B cell (primary cell): ENCODE data around the gene MYO5C. TPM values are rescaled to one million over a fixed set of nuclear protein-coding genes. Genes with fewer than 3 reads are reported as not detected.

ENCODE experiments used
- ATAC-seq: fragments of 200-7000 bp; cut with Tn5 transposase; one replicate; pipeline ENCODE4 v1.10.0; 2021; ENCODE audit warnings: low read depth, mild to moderate bottlenecking, moderate number of reproducible peaks, moderate library complexity
- CTCF ChIA-PET: fragments of 350-600 bp; sonication (Branson Sonifier 250); formaldehyde crosslinking; loops from one replicate; lab custom pipeline; 2021; ENCODE audit warnings: antibody characterized with exemption, inconsistent platforms; lab: Charles Lee
- POLR2A ChIA-PET: fragments of 350-600 bp; sonication (Branson Sonifier 250); formaldehyde crosslinking; loops from one replicate; lab custom pipeline; 2021; ENCODE audit warnings: antibody characterized with exemption; lab: Charles Lee
- DNase-seq: peaks from one replicate; pipeline ENCODE4 v3.0.0; 2013
- H2AFZ ChIP-seq: 2 replicates; pipeline ENCODE4 v1.6.1; 2012; ENCODE audit warnings: mild to moderate bottlenecking, low read depth, low read length; ENCODE audit not compliant: insufficient read depth, poor library complexity, severe bottlenecking
- H3K27ac ChIP-seq, 2 donors: 1 replicate in 1 of 2; 2 replicates in 1 of 2; pipeline ENCODE4 v1.5.1; 2012 to 2013; ENCODE audit warnings: low read length in 2 of 2, mild to moderate bottlenecking in 2 of 2, moderate library complexity in 1 of 2
- H3K27me3 ChIP-seq, 4 experiments: fragments of 200-600 bp in 1 of 4; sonication (generic) in 1 of 4; replicated peaks in 1 of 4; 1 replicate in 2 of 4; 2 replicates in 2 of 4; pipeline versions ENCODE4 v1.6.1 to v1.7.0; 2013 to 2016; ENCODE audit warnings: low read length in 3 of 4, mild to moderate bottlenecking in 2 of 4, mixed read lengths in 1 of 4, moderate library complexity in 1 of 4; ENCODE audit not compliant: insufficient read depth in 4 of 4, control insufficient read depth in 3 of 4; ENCODE audit errors: control extremely low read depth in 1 of 4
- H3K36me3 ChIP-seq, 2 experiments: replicated peaks in 1 of 2; 1 replicate in 1 of 2; 2 replicates in 1 of 2; pipeline versions ENCODE4 v1.6.1 to v1.7.1; 2013; ENCODE audit warnings: low read length in 1 of 2; ENCODE audit not compliant: insufficient read depth in 2 of 2, control insufficient read depth in 1 of 2; ENCODE audit errors: control extremely low read depth in 1 of 2, extremely low read depth in 1 of 2
- H3K4me1 ChIP-seq, 2 donors: fragments of 200-600 bp in 1 of 2; sonication (generic) in 1 of 2; 1 replicate in 1 of 2; 2 replicates in 1 of 2; pipeline versions ENCODE4 v1.5.1 to v1.6.1; 2013 to 2017; ENCODE audit warnings: low read length in 2 of 2; ENCODE audit not compliant: control insufficient read depth in 2 of 2, insufficient read depth in 2 of 2
- H3K4me2 ChIP-seq: replicated peaks from 2 replicates; pipeline ENCODE3; 2012; ENCODE audit warnings: mild to moderate bottlenecking, low read depth, low read length; ENCODE audit not compliant: poor library complexity, severe bottlenecking
- H3K4me3 ChIP-seq, 5 experiments: fragments of 200-600 bp in 1 of 5; sonication (generic) in 1 of 5; 1 replicate in 3 of 5; 2 replicates in 2 of 5; pipeline versions ENCODE4 v1.5.1 to v1.7.0; 2011 to 2016; ENCODE audit warnings: low read length in 4 of 5, mild to moderate bottlenecking in 4 of 5, low read depth in 2 of 5, control low read depth in 1 of 5, moderate library complexity in 1 of 5; ENCODE audit not compliant: insufficient read depth in 1 of 5; ENCODE audit errors: control extremely low read depth in 1 of 5, extremely low read depth in 1 of 5
- H3K79me2 ChIP-seq: fragments of 200-600 bp; sonication (generic); one replicate; pipeline ENCODE4 v1.6.0; 2016; ENCODE audit warnings: low read length; ENCODE audit not compliant: control insufficient read depth, insufficient read depth
- H3K9ac ChIP-seq: fragments of 200-600 bp; sonication (generic); 2 replicates; pipeline ENCODE4 v1.6.1; 2017; ENCODE audit warnings: mild to moderate bottlenecking, low read length, moderate library complexity
- H3K9me3 ChIP-seq, 3 donors: one replicate each; pipeline versions ENCODE4 v1.6.1 to v1.7.1; 2013; ENCODE audit warnings: low read length in 2 of 3; ENCODE audit not compliant: control insufficient read depth in 2 of 3, insufficient read depth in 1 of 3; ENCODE audit errors: control extremely low read depth in 1 of 3
- H4K20me1 ChIP-seq: 2 replicates; pipeline ENCODE4 v1.6.0; 2012; ENCODE audit warnings: mild to moderate bottlenecking, low read length; ENCODE audit not compliant: insufficient read depth, control insufficient read depth, poor library complexity, severe bottlenecking
- H3K27ac Mint-ChIP-seq: one replicate; pipeline ENCODE4 v1.8.0; 2021; ENCODE audit warnings: mixed read lengths
- H3K27me3 Mint-ChIP-seq: one replicate; pipeline ENCODE4 v1.8.0; 2021; ENCODE audit warnings: mixed read lengths
- H3K4me1 Mint-ChIP-seq: one replicate; pipeline ENCODE4 v1.8.0; 2021; ENCODE audit warnings: mixed read lengths
- H3K4me3 Mint-ChIP-seq: one replicate; pipeline ENCODE4 v1.8.0; 2021; ENCODE audit warnings: mixed read lengths
- H3K9me3 Mint-ChIP-seq: one replicate; pipeline ENCODE4 v1.8.0; 2022; ENCODE audit warnings: mixed read lengths; ENCODE audit not compliant: insufficient read depth
- EZH2 ChIP-seq: IDR thresholded peaks from 2 replicates; pipeline ENCODE4 v1.6.1; 2012; ENCODE audit warnings: borderline replicate concordance, low read depth, mild to moderate bottlenecking, moderate library complexity, low read length; ENCODE audit not compliant: insufficient read depth, poor library complexity, severe bottlenecking
- WGBS: methylation state at CpG from one replicate; pipeline ENCODE4 v1.1.5; 2013; ENCODE audit warnings: missing lambda C conversion rate; ENCODE audit not compliant: insufficient coverage; 5-methylcytosine and 5-hydroxymethylcytosine counted together
- intact Hi-C: fragments of 100-400 bp; cut with micrococcal nuclease; formaldehyde crosslinking; loops from one replicate; pipeline ENCODE4 v1.10.0; 2022
- polyA plus RNA-seq: library from polyadenylated mRNA; depleted of rRNA; stranded (reverse); fragments of >200 nt; gene quantifications from 2 replicates; pipeline ENCODE4 v1.2.3, GENCODE V29; 2012
- total RNA-seq, 2 donors: library from RNA; stranded (reverse); fragments of 120-200 nt in 1 of 2; gene quantifications; 1 replicate in 1 of 2; 2 replicates in 1 of 2; pipeline versions ENCODE4 v1.2.3 to v1.2.4, GENCODE V29; 2013 to 2022
- TF ChIP-seq, protein P1 (sequence below): fragments of 200-600 bp; IDR thresholded peaks from one replicate; pipeline ENCODE4 v1.8.0; 2022; ENCODE audit warnings: antibody characterized with exemption, mild to moderate bottlenecking

MYO5C gene
- total and polyA plus RNA-seq, 2 donors (not counting 1 experiment from before 2014, with no cell fraction given) = 0.54 to 4.5 TPM

DNA sequence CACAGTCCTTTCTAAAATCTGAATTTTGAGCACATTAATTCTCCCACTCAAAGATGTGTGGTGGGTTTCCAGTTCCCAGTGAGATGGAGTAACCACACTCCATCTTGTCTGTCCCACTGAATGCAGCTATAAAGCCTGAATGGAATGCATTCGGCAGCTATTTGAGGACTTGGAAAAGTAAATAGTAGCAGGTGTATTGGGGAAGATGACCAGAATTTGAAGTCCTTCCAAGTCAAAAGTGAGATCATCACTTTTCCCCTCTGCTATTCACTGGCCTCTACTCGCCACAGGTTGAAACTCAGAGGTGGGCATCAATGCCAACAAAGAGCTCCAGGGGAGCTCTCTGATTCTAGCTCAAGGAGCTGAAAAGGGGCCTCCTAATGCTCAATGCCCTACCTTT, 96.3 kb downstream of the MYO5C start:
- POLR2A ChIA-PET = no interaction called here

DNA sequence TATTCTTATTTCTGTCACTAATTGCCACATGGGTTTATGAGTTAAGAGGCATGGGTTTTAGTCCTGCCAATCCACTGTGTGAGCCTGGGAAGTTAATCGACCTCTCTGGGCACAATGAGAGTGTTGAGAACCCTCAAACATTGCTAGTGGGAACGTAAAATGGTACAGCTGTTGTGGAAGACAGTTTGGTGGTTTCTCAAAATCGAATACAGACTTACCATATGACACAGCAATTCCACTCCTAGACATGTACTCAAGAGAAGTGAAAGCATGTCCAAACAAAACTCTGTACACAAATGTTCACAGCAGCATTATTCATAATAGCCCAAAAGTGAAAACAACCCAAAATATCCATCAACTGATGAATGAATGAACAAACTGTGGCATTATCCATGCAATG, 98.7 kb downstream of the MYO5C start:
- no peaks in the 10 kb centered on the region for H3K79me2 ChIP-seq
- ATAC-seq = no peak
- H3K4me3 Mint-ChIP-seq = no peak overlapping the region
- H3K4me1 ChIP-seq = no peaks in the 10 kb centered on the region
- no peak for DNase-seq
- H4K20me1 ChIP-seq = no peaks in the 10 kb centered on the region
- no peaks in the 10 kb centered on the region for H3K27me3 ChIP-seq
- ChIA-PET CTCF (no interaction called here), POLR2A (no interaction called here)
- no peak overlapping the region for H3K4me3 ChIP-seq
- intact Hi-C loops = no loop called here
- no peaks in the 10 kb centered on the region for H3K9me3 Mint-ChIP-seq
- H3K9me3 ChIP-seq = no peaks in the 10 kb centered on the region
- no peak overlapping the region for H3K27ac Mint-ChIP-seq
- H2AFZ ChIP-seq = no peak overlapping the region
- TF ChIP-seq EZH2 = no peak
- TF ChIP-seq, protein P1, sequence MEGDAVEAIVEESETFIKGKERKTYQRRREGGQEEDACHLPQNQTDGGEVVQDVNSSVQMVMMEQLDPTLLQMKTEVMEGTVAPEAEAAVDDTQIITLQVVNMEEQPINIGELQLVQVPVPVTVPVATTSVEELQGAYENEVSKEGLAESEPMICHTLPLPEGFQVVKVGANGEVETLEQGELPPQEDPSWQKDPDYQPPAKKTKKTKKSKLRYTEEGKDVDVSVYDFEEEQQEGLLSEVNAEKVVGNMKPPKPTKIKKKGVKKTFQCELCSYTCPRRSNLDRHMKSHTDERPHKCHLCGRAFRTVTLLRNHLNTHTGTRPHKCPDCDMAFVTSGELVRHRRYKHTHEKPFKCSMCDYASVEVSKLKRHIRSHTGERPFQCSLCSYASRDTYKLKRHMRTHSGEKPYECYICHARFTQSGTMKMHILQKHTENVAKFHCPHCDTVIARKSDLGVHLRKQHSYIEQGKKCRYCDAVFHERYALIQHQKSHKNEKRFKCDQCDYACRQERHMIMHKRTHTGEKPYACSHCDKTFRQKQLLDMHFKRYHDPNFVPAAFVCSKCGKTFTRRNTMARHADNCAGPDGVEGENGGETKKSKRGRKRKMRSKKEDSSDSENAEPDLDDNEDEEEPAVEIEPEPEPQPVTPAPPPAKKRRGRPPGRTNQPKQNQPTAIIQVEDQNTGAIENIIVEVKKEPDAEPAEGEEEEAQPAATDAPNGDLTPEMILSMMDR = no peak
- H3K9ac ChIP-seq = no peak overlapping the region
- H3K4me1 Mint-ChIP-seq = no peaks in the 10 kb centered on the region
- no peak overlapping the region for H3K4me2 ChIP-seq
- WGBS = no CpG with 5 or more reads among the region's 3 CpGs
- peaks cover 0 to 5% of the 10 kb centered on the region in 2 experiments for H3K36me3 ChIP-seq
- H3K27me3 Mint-ChIP-seq = no peaks in the 10 kb centered on the region
- H3K27ac ChIP-seq = no peak overlapping the region

More for the DNA sequence above, 96.3 kb downstream of the MYO5C start:
- H3K4me2 ChIP-seq = no peak overlapping the region
- no peak overlapping the region for H3K4me3 ChIP-seq
- 100% methylated on average over 1 of the region's 2 CpGs for WGBS
- TF ChIP-seq EZH2 = no peak
- TF ChIP-seq, protein P1 = no peak
- Mint-ChIP-seq H3K27me3 (no peaks in the 10 kb centered on the region), H3K27ac (no peak overlapping the region), H3K4me3 (no peak overlapping the region), H3K4me1 (no peaks in the 10 kb centered on the region), H3K9me3 (no peaks in the 10 kb centered on the region)
- no peak overlapping the region for H2AFZ ChIP-seq
- H3K36me3 ChIP-seq = peaks cover 0 to 8% of the 10 kb centered on the region in 2 experiments
- intact Hi-C loops = no loop called here
- H4K20me1 ChIP-seq = no peaks in the 10 kb centered on the region
- ATAC-seq = no peak
- DNase-seq = no peak
- H3K27me3 ChIP-seq = no peaks in the 10 kb centered on the region
- H3K4me1 ChIP-seq = no peaks in the 10 kb centered on the region
- CTCF ChIA-PET = interaction anchor here (0.6 to 1.8 kb wide), 2 partner anchors 9 to 26 kb away, joined by 3 to 7 read pairs; no protein-coding TSS in a partner anchor
- H3K79me2 ChIP-seq = no peaks in the 10 kb centered on the region
- no peaks in the 10 kb centered on the region for H3K9me3 ChIP-seq
- H3K27ac ChIP-seq = no peak overlapping the region
- H3K9ac ChIP-seq = no peak overlapping the region
